ENCODE results near the gene FAM187B. TPM values are rescaled to one million over a fixed set of nuclear protein-coding genes. Genes with fewer than 3 reads are reported as not detected.

The FAM187B gene
- polyA plus RNA-seq, 1 of the 3 experiments (the other 2 are of a cell fraction), result not detected

GRCh38 chr19:35272122-35272719 is 43.7 kb upstream of the FAM187B start:
- H3K27ac ChIP-seq (ENCODE audit: low read depth in 2 of 2, low read length in 1 of 2), result no peak overlapping the region
- H3K4me1 ChIP-seq (ENCODE audit: control insufficient read depth in 1 of 2, insufficient read depth in 2 of 2, low read depth in 1 of 2, low read length in 1 of 2), result peaks cover 4 to 7% of the 10 kb centered on the region in 2 experiments; a peak in 1 of 4 replicates
- CTCF ChIA-PET, result interaction anchor here (1.0 to 1.3 kb wide), 2 partner anchors 10 to 119 kb away, joined by 3 read pairs; partner anchors contain the start of gene HAMP
- peaks cover 28 to 36% of the 10 kb centered on the region in 2 experiments for H3K36me3 ChIP-seq (replicated peaks in 1 of 2; ENCODE audit: control insufficient read depth in 1 of 2, insufficient read depth in 2 of 2, low read length in 1 of 2)
- H2AFZ ChIP-seq (ENCODE audit: low read depth), result no peak overlapping the region
- POLR2A ChIA-PET, result no interaction called here
- H4K20me1 ChIP-seq (ENCODE audit: insufficient read depth), result no peaks in the 10 kb centered on the region
- TF ChIP-seq RAD21 (IDR thresholded peaks at IDR 0.05; ENCODE audit: low read length) (no peak), MAX (IDR thresholded peaks at IDR 0.05; ENCODE audit: low read depth) (no peak), EP300 (IDR thresholded peaks at IDR 0.05; ENCODE audit: borderline replicate concordance in 1 of 2, low read depth in 1 of 2, low read length in 1 of 2) (no peak), FOSL2 (IDR thresholded peaks at IDR 0.05; ENCODE audit: borderline replicate concordance, low read depth) (no peak), ZBTB33 (IDR thresholded peaks at IDR 0.05; ENCODE audit: borderline replicate concordance, low read depth) (no peak), ELF1 (IDR thresholded peaks at IDR 0.05) (no peak), FOXM1 (IDR thresholded peaks at IDR 0.05; ENCODE audit: low read depth) (no peak), RCOR1 (IDR thresholded peaks at IDR 0.05; ENCODE audit: low read length) (no peak), SIN3A (IDR thresholded peaks at IDR 0.05; ENCODE audit: borderline replicate concordance, low read depth, low read length) (no peak), JUND (IDR thresholded peaks at IDR 0.05) (no peak), GATA2 (CRISPR knock-in tag; IDR thresholded peaks at IDR 0.05) (no peak), GABPA (IDR thresholded peaks at IDR 0.05; ENCODE audit: low read depth) (no peak), YY1 (IDR thresholded peaks at IDR 0.05; ENCODE audit: low read depth) (no peak)
- TF ChIP-seq, protein P1, sequence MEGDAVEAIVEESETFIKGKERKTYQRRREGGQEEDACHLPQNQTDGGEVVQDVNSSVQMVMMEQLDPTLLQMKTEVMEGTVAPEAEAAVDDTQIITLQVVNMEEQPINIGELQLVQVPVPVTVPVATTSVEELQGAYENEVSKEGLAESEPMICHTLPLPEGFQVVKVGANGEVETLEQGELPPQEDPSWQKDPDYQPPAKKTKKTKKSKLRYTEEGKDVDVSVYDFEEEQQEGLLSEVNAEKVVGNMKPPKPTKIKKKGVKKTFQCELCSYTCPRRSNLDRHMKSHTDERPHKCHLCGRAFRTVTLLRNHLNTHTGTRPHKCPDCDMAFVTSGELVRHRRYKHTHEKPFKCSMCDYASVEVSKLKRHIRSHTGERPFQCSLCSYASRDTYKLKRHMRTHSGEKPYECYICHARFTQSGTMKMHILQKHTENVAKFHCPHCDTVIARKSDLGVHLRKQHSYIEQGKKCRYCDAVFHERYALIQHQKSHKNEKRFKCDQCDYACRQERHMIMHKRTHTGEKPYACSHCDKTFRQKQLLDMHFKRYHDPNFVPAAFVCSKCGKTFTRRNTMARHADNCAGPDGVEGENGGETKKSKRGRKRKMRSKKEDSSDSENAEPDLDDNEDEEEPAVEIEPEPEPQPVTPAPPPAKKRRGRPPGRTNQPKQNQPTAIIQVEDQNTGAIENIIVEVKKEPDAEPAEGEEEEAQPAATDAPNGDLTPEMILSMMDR (IDR thresholded peaks at IDR 0.05), result no peak
- TF ChIP-seq, protein P2, sequence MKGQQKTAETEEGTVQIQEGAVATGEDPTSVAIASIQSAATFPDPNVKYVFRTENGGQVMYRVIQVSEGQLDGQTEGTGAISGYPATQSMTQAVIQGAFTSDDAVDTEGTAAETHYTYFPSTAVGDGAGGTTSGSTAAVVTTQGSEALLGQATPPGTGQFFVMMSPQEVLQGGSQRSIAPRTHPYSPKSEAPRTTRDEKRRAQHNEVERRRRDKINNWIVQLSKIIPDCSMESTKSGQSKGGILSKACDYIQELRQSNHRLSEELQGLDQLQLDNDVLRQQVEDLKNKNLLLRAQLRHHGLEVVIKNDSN (IDR thresholded peaks at IDR 0.05; ENCODE audit: borderline replicate concordance, low read depth), result no peak
- H3K9me2 ChIP-seq, result no peaks in the 10 kb centered on the region
- no peaks in the 10 kb centered on the region for H3F3A ChIP-seq (replicated peaks; ENCODE audit: insufficient read depth)
- no peak overlapping the region for H3K4me2 ChIP-seq
- peaks cover 12% of the 10 kb centered on the region for H3K79me2 ChIP-seq (ENCODE audit: insufficient read depth)
- H3K27me3 ChIP-seq (ENCODE audit: insufficient read depth), result no peaks in the 10 kb centered on the region
- DNase-seq, result no peak
- 96% methylated on average over 16 of the region's 16 CpGs for WGBS (ENCODE audit: low lambda C conversion rate)
- no peak overlapping the region for H3K9ac ChIP-seq
- no peaks in the 10 kb centered on the region for H3K9me3 ChIP-seq
- no peak overlapping the region for H3K4me3 ChIP-seq (ENCODE audit: low read depth in 2 of 2, low read length in 1 of 2)
